GM10266 (cell line): ENCODE results near the gene FAU.

Source experiments
- DNase-seq: peaks from one replicate; pipeline ENCODE4 v3.0.0; 2012; ENCODE audit errors: extremely low spot score
- CTCF ChIP-seq: IDR thresholded peaks from 2 replicates; pipeline ENCODE4 v1.5.1; 2012; ENCODE audit warnings: mild to moderate bottlenecking, low read depth; ENCODE audit not compliant: control insufficient read depth, insufficient read depth; ENCODE audit errors: missing control alignments

FAU gene

GRCh38 chr11:65100674-65101350 lies 21.1 kb downstream of the FAU start:
- no peak for TF ChIP-seq CTCF
- DNase-seq = no peak

- no peak for TF ChIP-seq CTCF
- DNase-seq = no peak
Observed at GRCh38 chr11:65096926-65097325, 25.0 kb downstream of the FAU start.

- no peak for TF ChIP-seq CTCF
- peak; percentile 93 for DNase-seq
Observed at GRCh38 chr11:65095974-65096806, 25.7 kb downstream of the FAU start, which contains the start of gene VPS51. TSS of gene VPS51 (plus strand) at chr11:65096214. CDS start at chr11:65096251, 37 bp downstream.

GRCh38 chr11:65095427-65095826 lies 26.5 kb downstream of the FAU start:
- no peak for DNase-seq
- TF ChIP-seq CTCF = no peak

GRCh38 chr11:65090628-65091027 lies 31.3 kb downstream of the FAU start:
- no peak for TF ChIP-seq CTCF
- DNase-seq = no peak

- no peak for DNase-seq
- TF ChIP-seq CTCF = no peak
Observed at GRCh38 chr11:65089621-65090020, 32.3 kb downstream of the FAU start.

- DNase-seq = no peak
- TF ChIP-seq CTCF = no peak
Observed at GRCh38 chr11:65087827-65088226, 34.1 kb downstream of the FAU start.
